Mesangial cell (primary cell): ENCODE results near the gene ACOT4. TPM values are rescaled to one million over a fixed set of nuclear protein-coding genes. Genes with fewer than 3 reads are reported as not detected.

ENCODE experiments used
- total RNA-seq: library from RNA; depleted of rRNA; stranded (reverse); fragments of >200 nt; gene quantifications from 2 replicates; pipeline ENCODE4 v1.2.3, GENCODE V29; 2015

Gene ACOT4
- total RNA-seq = 2.3 TPM in 2 replicates

GRCh38 chr14:73591690-73592449, at the start of gene ACOT4:
Gene ACOT4, plus strand, starts transcription at chr14:73591873. Its CDS starts 87 bp downstream, at chr14:73591960.

GRCh38 chr14:73569185-73569958, 22.3 kb upstream of the ACOT4 start, which contains the start of gene ACOT2:
Gene ACOT2, plus strand, starts transcription at chr14:73569213. Its CDS starts 28 bp downstream, at chr14:73569241.

GRCh38 chr14:73612339-73613045, 20.8 kb downstream of the ACOT4 start, which contains the start of gene ACOT6:
Gene ACOT6, plus strand, starts transcription at chr14:73612517. Its CDS starts 55 bp downstream, at chr14:73612572.

DNA sequence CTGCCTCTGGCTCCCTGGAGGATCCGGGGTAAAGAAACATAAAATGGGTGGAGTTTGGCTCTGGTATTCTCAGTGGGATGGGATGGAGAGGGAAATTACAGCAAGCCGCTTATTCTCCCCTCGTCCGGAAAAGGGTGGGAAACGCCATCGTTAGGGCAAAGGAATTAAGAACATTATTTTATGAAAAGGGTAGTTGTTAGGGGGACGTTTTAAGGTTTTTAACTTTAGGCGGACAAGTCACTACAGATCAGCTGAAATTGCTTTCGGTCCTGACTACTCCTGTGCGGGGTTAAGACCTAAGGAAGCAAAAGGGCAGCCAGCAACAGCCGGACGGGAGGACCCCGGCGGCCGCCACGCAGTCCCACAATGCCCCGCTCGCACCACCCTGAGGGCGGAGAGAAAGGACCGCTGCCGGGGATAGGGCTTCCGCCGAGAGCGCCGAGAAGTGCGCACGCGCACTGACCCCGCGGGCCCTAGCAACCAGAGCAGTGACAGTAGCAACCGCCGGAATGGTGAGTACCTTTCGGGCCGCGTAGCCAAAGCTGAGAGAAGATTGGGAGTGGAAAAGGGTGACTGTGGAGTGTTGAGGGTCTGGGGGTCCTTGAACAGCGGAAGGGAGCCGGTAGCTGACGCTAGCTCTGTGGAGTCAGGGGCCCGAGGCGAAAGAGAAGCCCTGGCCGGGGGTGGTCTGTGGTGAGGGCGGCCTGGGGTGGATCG, 53.0 kb downstream of the ACOT4 start, which contains the start of gene DNAL1:
Gene DNAL1, plus strand, starts transcription at position 456 of the 717 bp plus-strand sequence. Its CDS starts 54 bp downstream, at position 510.

Other genes with a start within 250 kb of the ACOT4 start
- gene NUMB, start 133.3 kb upstream of the ACOT4 start, total RNA-seq = 17.7 and 19.2 TPM in 2 replicates
- gene RIOX1, start 100.9 kb upstream of the ACOT4 start, total RNA-seq = 19.2 and 20.3 TPM in 2 replicates
- 6.2 and 10.6 TPM in 2 replicates for gene ACOT1, start 54.7 kb upstream of the ACOT4 start, total RNA-seq
- under 0.01 and 0.89 TPM in 2 replicates for gene HEATR4, start 32.9 kb upstream of the ACOT4 start, total RNA-seq
- 26.7 and 59.3 TPM in 2 replicates for gene ACOT2, start 22.7 kb upstream of the ACOT4 start, total RNA-seq
- gene ACOT6, start 20.6 kb downstream of the ACOT4 start, total RNA-seq = not detected in 2 replicates
- gene DNAL1, start 53.1 kb downstream of the ACOT4 start, total RNA-seq = 3.9 and 4.6 TPM in 2 replicates
- 27.1 and 38.4 TPM in 2 replicates for gene PNMA1, start 122.5 kb downstream of the ACOT4 start, total RNA-seq